IPS DF 6.9 (cell line): ENCODE results near the gene ITFG1.
"Not testable (repeated sequence)": the region's sequence is repeated elsewhere in the genome, so short reads cannot be mapped to it uniquely, and the experiment has no call there.

Experiments used
- DNase-seq: peaks from one replicate; pipeline ENCODE4 v3.0.0-alpha.2; 2013; ENCODE audit warnings: low read depth, low spot score
- H3K27ac ChIP-seq: one replicate; pipeline ENCODE4 v1.5.1; 2013; ENCODE audit warnings: low read length, control low read depth
- H3K27me3 ChIP-seq: 2 replicates; pipeline ENCODE4 v1.6.1; 2013; ENCODE audit warnings: mild to moderate bottlenecking, low read length; ENCODE audit not compliant: control insufficient read depth, insufficient read depth
- H3K36me3 ChIP-seq: 2 replicates; pipeline ENCODE4 v1.6.1; 2013; ENCODE audit warnings: low read length; ENCODE audit not compliant: control insufficient read depth, insufficient read depth
- H3K4me1 ChIP-seq: 2 replicates; pipeline ENCODE4 v1.6.1; 2013; ENCODE audit warnings: low read length; ENCODE audit not compliant: control insufficient read depth, insufficient read depth
- H3K4me3 ChIP-seq: 2 replicates; pipeline ENCODE4 v1.5.1; 2013; ENCODE audit warnings: mild to moderate bottlenecking, low read length
- H3K9me3 ChIP-seq: 2 replicates; pipeline ENCODE4 v1.6.1; 2013; ENCODE audit warnings: low read length, inconsistent platforms; ENCODE audit not compliant: control insufficient read depth, insufficient read depth
- WGBS: extraction: QIAGEN DNeasy Blood & Tissue Kit; methylation state at CpG from one replicate; pipeline ENCODE4 v1.1.7; 2013; ENCODE audit warnings: mixed read lengths, missing lambda C conversion rate; ENCODE audit not compliant: insufficient read length, insufficient coverage; 5-methylcytosine and 5-hydroxymethylcytosine counted together

Gene ITFG1

DNA sequence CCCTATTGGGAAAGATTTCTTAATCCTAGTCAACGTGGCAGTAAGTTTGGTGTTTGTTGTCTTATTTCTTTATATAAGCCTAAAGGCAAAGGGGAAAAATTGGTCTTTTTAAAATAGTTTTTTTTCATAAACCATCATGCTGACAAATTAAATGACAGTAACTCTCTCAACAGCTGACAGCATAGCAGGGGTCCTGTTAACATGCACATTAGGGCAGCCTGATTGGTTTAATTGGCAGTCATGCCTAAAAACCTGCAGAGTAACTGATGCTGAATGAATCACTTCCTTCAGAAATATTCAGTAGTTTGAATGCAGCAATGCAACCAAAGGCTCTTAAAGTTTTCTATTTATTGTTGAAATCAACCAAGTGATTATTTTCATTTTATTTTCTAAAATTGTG lies 85.4 kb downstream of the ITFG1 start:
- no CpG with 5 or more reads among the region's 1 CpG for WGBS
- Histone ChIP-seq H3K4me3 (no peak overlapping the region), H3K27ac (no peak overlapping the region), H3K4me1 (peaks cover 2% of the 10 kb centered on the region; the same call in 1 of the 2 replicates), H3K27me3 (no peaks in the 10 kb centered on the region), H3K36me3 (no peaks in the 10 kb centered on the region), H3K9me3 (no peaks in the 10 kb centered on the region; the same call in 1 of the 2 replicates)
- no peak for DNase-seq

DNA sequence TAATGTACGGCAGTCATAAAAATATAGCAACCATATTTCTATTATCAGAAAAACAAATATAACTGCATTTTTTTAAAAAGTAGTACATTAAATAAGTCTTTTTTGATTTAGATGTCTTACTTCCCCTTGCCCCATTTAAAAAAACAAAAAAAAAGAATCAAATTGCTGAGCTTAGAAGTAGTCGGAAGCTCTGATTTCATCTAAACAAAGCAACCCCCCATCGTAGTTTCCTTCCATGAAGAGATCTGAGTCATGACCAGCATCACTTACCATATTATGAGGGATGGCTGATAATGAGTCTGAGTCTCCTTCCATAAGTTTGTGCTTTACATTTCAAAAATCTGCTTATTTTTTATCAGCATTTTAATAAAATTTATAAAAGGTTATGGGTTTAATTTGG lies 86.2 kb downstream of the ITFG1 start:
- Histone ChIP-seq H3K27me3 (no peaks in the 10 kb centered on the region), H3K27ac (no peak overlapping the region), H3K9me3 (no peaks in the 10 kb centered on the region; the same call in 1 of the 2 replicates), H3K4me3 (no peak overlapping the region), H3K4me1 (peaks cover 2% of the 10 kb centered on the region; the same call in 1 of the 2 replicates), H3K36me3 (no peaks in the 10 kb centered on the region)
- DNase-seq, result no peak
- WGBS, result no CpG with 5 or more reads among the region's 3 CpGs

DNA sequence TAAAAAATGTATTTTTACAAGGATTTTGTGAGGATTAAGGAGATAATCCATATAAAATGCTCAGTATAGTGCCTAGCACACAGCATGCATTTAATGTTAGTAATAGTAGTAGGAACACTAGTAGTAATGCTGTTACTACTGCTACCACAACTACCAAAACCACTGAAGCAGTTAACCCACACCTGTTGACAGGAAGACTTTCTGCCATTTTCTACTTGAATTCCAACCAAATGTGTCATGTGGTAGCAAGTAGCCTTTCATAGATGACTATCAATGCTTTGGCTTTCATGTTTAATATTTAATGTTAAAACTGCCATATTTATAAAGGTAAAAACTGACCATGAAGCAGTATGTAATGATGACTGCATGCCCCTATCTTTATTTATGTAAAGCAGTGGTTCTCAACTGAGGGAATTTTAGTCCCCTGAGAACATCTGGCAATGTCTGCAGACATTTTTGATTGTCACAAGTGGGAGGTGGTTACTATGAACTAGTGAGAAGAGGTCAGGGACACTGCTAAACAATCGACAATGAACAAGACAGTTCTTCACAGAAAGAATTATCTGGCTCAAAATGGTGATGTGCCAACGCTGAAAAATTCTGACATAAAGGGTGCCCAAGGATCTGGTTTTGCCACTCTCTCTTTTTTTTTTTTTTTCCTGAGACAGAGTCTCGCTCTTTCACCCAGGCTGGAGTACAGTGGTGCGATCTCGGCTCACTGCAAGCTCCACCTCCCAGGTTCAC lies 89.4 kb downstream of the ITFG1 start:
- WGBS, result no CpG with 5 or more reads among the region's 5 CpGs

DNA sequence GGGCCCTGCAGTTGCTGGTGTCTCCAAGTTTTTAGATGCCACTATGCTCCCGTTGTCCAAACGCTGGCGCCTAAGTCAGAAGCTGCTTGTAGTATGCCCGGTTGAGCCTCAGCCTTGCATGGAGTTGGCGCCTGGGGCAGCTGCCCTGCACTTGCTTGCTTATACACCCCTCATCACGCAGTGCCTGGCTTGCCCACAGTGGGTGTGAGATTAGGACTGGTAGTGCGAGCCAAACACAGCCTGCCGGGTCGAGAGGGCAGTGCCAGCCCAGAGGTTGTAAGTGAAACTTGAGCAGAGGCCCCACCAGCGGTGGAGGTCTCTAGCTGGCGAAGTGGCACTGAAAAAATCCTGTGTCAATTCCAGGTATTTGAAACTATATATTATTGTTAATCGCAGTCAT lies 90.3 kb downstream of the ITFG1 start:
- Histone ChIP-seq H3K27ac (no peak overlapping the region), H3K9me3 (no peaks in the 10 kb centered on the region), H3K36me3 (no peaks in the 10 kb centered on the region), H3K4me1 (0 out of 2 replicates have a peak, but pooled peaks cover 2% of the 10 kb centered on the region), H3K27me3 (0 out of 2 replicates have a peak, but pooled peaks cover 1% of the 10 kb centered on the region), H3K4me3 (no peak overlapping the region)
- no CpG with 5 or more reads among the region's 12 CpGs for WGBS
- no peak for DNase-seq

More for the DNA sequence above, 89.4 kb downstream of the ITFG1 start:
- H3K9me3 ChIP-seq, result no peaks in the 10 kb centered on the region
- no peak overlapping the region for H3K27ac ChIP-seq
- H3K27me3 ChIP-seq, result 0 out of 2 replicates have a peak, but pooled peaks cover 1% of the 10 kb centered on the region
- no peak for DNase-seq
- H3K4me3 ChIP-seq, result no peak overlapping the region
- H3K36me3 ChIP-seq, result no peaks in the 10 kb centered on the region
- H3K4me1 ChIP-seq, result 0 out of 2 replicates have a peak, but pooled peaks cover 2% of the 10 kb centered on the region

DNA sequence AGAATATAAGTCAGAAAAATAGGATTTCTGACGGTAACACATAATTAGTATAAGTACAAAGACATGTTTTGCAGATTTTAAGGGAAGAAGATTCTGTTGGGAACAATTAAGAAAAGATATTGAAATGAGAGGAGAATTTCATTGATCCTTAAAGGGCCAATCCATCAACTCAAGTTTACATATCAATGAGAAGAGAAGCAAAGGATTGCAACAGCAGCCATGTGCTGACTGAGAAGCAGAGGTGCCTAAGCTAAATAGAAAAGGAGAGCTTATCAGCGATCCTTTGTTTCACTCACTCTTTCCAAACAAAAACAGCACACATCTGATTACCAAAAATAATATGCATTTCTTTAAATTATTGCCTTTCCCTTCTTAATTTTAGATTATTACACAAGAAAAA lies 94.6 kb downstream of the ITFG1 start:
- Histone ChIP-seq H3K4me1 (0 out of 2 replicates have a peak, but pooled peaks cover 2% of the 10 kb centered on the region), H3K36me3 (no peaks in the 10 kb centered on the region), H3K4me3 (no peak overlapping the region), H3K27ac (no peak overlapping the region), H3K27me3 (0 out of 2 replicates have a peak, but pooled peaks cover 1% of the 10 kb centered on the region), H3K9me3 (no peaks in the 10 kb centered on the region)
- no peak for DNase-seq
- WGBS, result no CpG with 5 or more reads among the region's 2 CpGs

DNA sequence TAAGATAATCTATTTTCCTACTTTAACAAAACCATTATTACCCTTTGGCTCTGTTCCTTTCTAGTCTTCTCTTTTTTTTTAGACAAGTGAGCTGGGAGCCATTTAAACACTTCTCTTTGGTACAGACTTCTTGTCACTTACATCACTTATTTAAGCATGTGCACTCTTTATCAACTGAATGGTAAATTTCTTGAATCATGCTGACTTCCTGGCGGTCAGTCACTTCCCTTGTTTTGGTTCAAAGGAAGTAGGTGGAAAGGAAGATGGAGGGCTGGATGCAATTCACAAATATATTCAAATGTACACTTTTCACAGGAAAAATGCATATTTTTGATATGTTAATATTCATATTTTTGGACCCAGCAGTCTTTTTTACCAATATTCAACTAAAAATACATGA lies 97.1 kb downstream of the ITFG1 start:
- no CpG with 5 or more reads among the region's 1 CpG for WGBS
- Histone ChIP-seq H3K36me3 (no peaks in the 10 kb centered on the region), H3K27ac (no peak overlapping the region), H3K4me1 (0 out of 2 replicates have a peak, but pooled peaks cover 2% of the 10 kb centered on the region), H3K27me3 (0 out of 2 replicates have a peak, but pooled peaks cover 1% of the 10 kb centered on the region), H3K4me3 (no peak overlapping the region), H3K9me3 (no peaks in the 10 kb centered on the region)
- no peak for DNase-seq

DNA sequence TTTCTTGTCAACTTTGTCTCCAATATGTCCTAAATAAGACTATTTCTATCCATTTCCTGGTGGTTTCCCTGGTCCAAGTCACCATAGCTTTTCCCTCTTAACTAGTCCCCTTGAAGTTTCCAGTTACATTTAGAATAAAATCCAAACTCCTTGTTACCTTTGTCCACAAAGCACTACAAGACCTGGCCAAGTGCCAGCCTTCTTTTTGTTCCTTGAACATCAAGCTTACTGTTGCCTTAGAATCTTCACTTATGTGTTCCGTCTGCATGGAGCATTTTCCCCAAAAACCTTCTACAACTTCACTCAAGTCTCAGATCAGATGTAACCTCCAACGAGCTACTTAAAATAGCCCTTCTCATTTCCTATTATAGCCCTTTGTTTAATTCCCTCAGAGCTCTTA lies 101.4 kb downstream of the ITFG1 start:
- no peaks in the 10 kb centered on the region for H3K36me3 ChIP-seq
- no peak for DNase-seq
- no CpG with 5 or more reads among the region's 2 CpGs for WGBS

DNA sequence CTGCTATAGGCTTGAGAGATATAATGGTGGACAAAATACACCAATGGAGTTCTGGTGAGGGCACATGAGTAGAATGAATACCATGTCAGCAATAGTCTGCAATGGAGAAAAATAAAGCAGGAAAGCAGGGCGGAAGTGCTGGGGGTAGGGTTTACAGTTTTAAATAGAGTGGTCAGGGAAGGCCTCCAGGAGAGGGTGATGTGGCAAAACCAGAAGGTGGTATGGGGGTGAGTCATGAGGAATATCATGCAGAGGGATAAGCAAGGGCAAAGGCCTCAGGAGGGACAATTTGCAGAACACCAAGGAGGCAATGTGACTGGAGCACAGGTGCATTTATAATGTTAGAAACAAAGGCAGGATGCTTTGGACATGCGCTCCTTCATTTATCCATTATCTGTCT lies 102.0 kb downstream of the ITFG1 start:
- Histone ChIP-seq H3K4me3 (no peak overlapping the region), H3K36me3 (no peaks in the 10 kb centered on the region), H3K27ac (no peak overlapping the region), H3K9me3 (no peaks in the 10 kb centered on the region), H3K27me3 (no peaks in the 10 kb centered on the region), H3K4me1 (no peaks in the 10 kb centered on the region)
- no peak for DNase-seq
- WGBS, result no CpG with 5 or more reads among the region's 2 CpGs

More for the DNA sequence above, 101.4 kb downstream of the ITFG1 start:
- Histone ChIP-seq H3K4me3 (no peak overlapping the region), H3K27ac (no peak overlapping the region), H3K4me1 (no peaks in the 10 kb centered on the region), H3K27me3 (no peaks in the 10 kb centered on the region), H3K9me3 (no peaks in the 10 kb centered on the region)

DNA sequence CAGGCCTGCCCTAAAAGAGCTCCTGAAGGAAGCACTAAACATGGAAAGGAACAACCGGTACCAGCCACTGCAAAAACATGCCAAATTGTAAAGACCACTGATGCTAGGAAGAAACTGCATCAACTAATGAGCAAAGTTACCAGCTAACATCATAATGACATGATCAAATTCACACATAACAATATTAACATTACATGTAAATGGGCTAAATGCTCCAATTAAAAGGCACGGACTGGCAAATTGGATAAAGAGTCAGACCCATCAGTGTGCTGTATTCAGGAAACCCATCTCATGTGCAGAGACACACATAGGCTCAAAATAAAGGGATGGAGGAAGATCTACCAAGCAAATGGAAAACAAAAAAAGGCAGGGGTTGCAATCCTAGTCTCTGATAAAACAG lies 111.8 kb downstream of the ITFG1 start:
- H3K9me3 ChIP-seq, H3K4me3 ChIP-seq, H3K27me3 ChIP-seq, H3K36me3 ChIP-seq, H3K27ac ChIP-seq, H3K4me1 ChIP-seq, DNase-seq: not testable (repeated sequence)
- no CpG with 5 or more reads among the region's 2 CpGs for WGBS

DNA sequence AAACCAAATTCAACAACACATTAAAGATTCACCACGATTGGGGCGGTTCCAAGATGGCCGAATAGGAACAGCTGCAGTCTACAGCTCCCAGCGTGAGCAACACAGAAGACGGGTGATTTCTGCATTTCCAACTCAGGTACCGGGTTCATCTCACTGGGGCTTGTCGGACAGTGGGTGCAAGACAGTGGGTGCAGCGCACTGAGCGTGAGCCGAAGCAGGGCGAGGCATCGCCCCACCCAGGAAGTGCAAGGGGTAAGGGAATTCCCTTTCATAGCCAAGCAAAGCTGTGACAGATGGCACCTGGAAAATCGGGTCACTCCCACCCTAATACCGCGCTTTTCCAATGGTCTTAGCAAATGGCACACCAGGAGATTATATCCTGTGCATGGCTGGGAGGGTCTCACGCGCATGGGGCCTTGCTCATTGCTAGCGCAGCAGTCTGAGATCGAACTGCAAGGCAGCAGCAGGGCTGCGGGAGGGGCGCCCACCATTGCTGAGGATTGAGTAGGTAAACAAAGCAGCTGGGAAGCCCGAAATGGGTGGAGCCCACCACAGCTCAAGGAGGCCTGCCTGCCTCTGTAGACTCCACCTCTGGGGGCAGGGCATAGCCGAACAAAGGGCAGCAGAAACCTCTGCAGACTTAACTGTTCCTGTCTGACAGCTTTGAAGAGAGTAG lies 113.7 kb downstream of the ITFG1 start:
- no CpG with 5 or more reads among the region's 23 CpGs for WGBS
- not testable (repeated sequence) for DNase-seq, H3K27ac ChIP-seq, H3K36me3 ChIP-seq, H3K9me3 ChIP-seq, H3K4me3 ChIP-seq, H3K27me3 ChIP-seq, H3K4me1 ChIP-seq
